HEK293 (cell line): ENCODE results near the gene IGFALS.

Experiments
- CTCF ChIP-seq: fragments of 450-650 bp; formaldehyde crosslinking; IDR thresholded peaks from 2 replicates; pipeline ENCODE4 v1.5.1; 2016; ENCODE audit warnings: missing biosample characterization, missing genetic modification characterization
- SP2 ChIP-seq: fragments of 450-650 bp; formaldehyde crosslinking; IDR thresholded peaks from 2 replicates; pipeline ENCODE4 v1.5.1; 2016; ENCODE audit warnings: missing biosample characterization, missing genetic modification characterization
- ZBTB26 ChIP-seq: fragments of 450-650 bp; formaldehyde crosslinking; optimal IDR thresholded peaks from 2 replicates; pipeline ENCODE3; 2016; ENCODE audit warnings: missing biosample characterization, mild to moderate bottlenecking, missing genetic modification characterization
- ZNF214 ChIP-seq: fragments of 450-650 bp; formaldehyde crosslinking; IDR thresholded peaks from 2 replicates; pipeline ENCODE4 v1.5.1; 2017; ENCODE audit warnings: missing biosample characterization, mild to moderate bottlenecking, missing genetic modification characterization, borderline replicate concordance
- ZNF223 ChIP-seq: fragments of 450-650 bp; formaldehyde crosslinking; IDR thresholded peaks from 2 replicates; pipeline ENCODE4 v1.5.1; 2016; ENCODE audit warnings: missing biosample characterization, missing genetic modification characterization
- ZNF274 ChIP-seq, 2 experiments: fragments of 200-500 bp in 1 of 2; fragments of 450-650 bp in 1 of 2; sonication (Bioruptor generic) in 1 of 2; formaldehyde crosslinking in 1 of 2; IDR thresholded peaks; 2 replicates each; pipeline versions ENCODE4 v1.5.1 to v1.6.1; 2014 to 2016; ENCODE audit warnings: borderline replicate concordance in 1 of 2, inconsistent platforms in 1 of 2, low read length in 1 of 2, missing biosample characterization in 1 of 2, missing genetic modification characterization in 1 of 2
- ZNF292 ChIP-seq: fragments of 450-650 bp; formaldehyde crosslinking; IDR thresholded peaks from 2 replicates; pipeline ENCODE4 v1.5.1; 2016; ENCODE audit warnings: low read depth, missing biosample characterization, missing genetic modification characterization, borderline replicate concordance
- ZNF600 ChIP-seq: fragments of 450-650 bp; formaldehyde crosslinking; IDR thresholded peaks from 2 replicates; pipeline ENCODE4 v1.5.1; 2016; ENCODE audit warnings: missing biosample characterization, missing genetic modification characterization
- ZNF768 ChIP-seq: fragments of 450-650 bp; formaldehyde crosslinking; IDR thresholded peaks from 2 replicates; pipeline ENCODE4 v1.5.1; 2018; ENCODE audit warnings: missing biosample characterization, mild to moderate bottlenecking, missing genetic modification characterization
- ZNF776 ChIP-seq: fragments of 450-650 bp; formaldehyde crosslinking; IDR thresholded peaks from 2 replicates; pipeline ENCODE4 v1.5.0; 2017; ENCODE audit warnings: missing biosample characterization, missing genetic modification characterization, borderline replicate concordance

GRCh38 chr16:1749152-1750117, 44.1 kb downstream of the IGFALS start:
- TF ChIP-seq CTCF (tag by site-specific recombination) (no peak), ZNF600 (tag by site-specific recombination) (no peak), ZNF292 (no peak), SP2 (tag by site-specific recombination) (no peak), ZNF768 (tag by site-specific recombination) (no peak), ZNF214 (tag by site-specific recombination) (no peak), ZNF223 (tag by site-specific recombination) (no peak), ZBTB26 (no peak), ZNF776 (tag by site-specific recombination) (no peak), ZNF274 (IDR thresholded peaks at IDR 0.05; ENCODE audit: low read length) (no peak), ZNF274 (tag by site-specific recombination; IDR thresholded peaks at IDR 0.05; ENCODE audit: borderline replicate concordance) (no peak)
